Effector memory CD4-positive, alpha-beta T cell (primary cell): ENCODE results near the gene API5.

Source experiments
- DNase-seq, 3 donors: peaks; one replicate each; pipeline ENCODE4 v3.0.0-alpha.2; 2020
- H3K27ac ChIP-seq: 2 replicates; pipeline ENCODE4 v1.7.0; 2013; ENCODE audit warnings: mild to moderate bottlenecking, low read length, moderate library complexity; ENCODE audit not compliant: insufficient read depth, poor library complexity, severe bottlenecking
- H3K27me3 ChIP-seq: replicated peaks from 2 replicates; pipeline ENCODE4 v1.7.0; 2013; ENCODE audit warnings: mild to moderate bottlenecking, low read length; ENCODE audit not compliant: insufficient read depth, control insufficient read depth, poor library complexity, severe bottlenecking
- H3K36me3 ChIP-seq: 2 replicates; pipeline ENCODE4 v1.7.0; 2013; ENCODE audit warnings: mild to moderate bottlenecking, low read length, moderate library complexity; ENCODE audit not compliant: control insufficient read depth, insufficient read depth
- H3K4me1 ChIP-seq: 2 replicates; pipeline ENCODE4 v1.7.0; 2013; ENCODE audit warnings: low read length, mild to moderate bottlenecking; ENCODE audit not compliant: control insufficient read depth, insufficient read depth, poor library complexity, severe bottlenecking
- H3K4me3 ChIP-seq: 2 replicates; pipeline ENCODE4 v1.7.0; 2013; ENCODE audit warnings: low read length, low read depth, mild to moderate bottlenecking; ENCODE audit not compliant: insufficient read depth, poor library complexity, severe bottlenecking
- H3K9me3 ChIP-seq: 2 replicates; pipeline ENCODE4 v1.7.0; 2013; ENCODE audit warnings: mild to moderate bottlenecking, low read length, moderate library complexity; ENCODE audit not compliant: control insufficient read depth

API5 gene

DNA sequence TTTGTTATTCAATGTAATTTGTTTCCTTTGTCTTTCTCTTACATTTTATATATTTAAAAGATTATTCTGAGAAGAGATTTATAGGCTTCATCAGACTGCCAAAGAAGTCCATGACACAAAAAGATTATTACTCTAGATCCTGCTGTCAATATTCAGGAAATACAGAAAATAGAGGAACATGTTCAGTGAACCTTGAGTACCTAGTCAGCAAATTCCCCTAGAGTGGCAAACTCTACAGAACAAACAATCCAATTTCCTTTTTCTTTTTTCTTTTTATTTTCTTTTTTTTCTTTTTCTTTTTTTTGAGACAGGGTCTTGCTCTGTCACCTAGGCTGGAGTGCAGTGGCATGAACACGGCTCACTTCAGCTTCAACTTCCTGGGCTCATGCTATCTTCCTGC lies 70.8 kb downstream of the API5 start:
- Histone ChIP-seq H3K27me3 (no peaks in the 10 kb centered on the region), H3K4me3 (no peak overlapping the region), H3K36me3 (peaks cover 19% of the 10 kb centered on the region), H3K9me3 (no peaks in the 10 kb centered on the region), H3K27ac (no peak overlapping the region), H3K4me1 (no peaks in the 10 kb centered on the region)
- DNase-seq: no peak

DNA sequence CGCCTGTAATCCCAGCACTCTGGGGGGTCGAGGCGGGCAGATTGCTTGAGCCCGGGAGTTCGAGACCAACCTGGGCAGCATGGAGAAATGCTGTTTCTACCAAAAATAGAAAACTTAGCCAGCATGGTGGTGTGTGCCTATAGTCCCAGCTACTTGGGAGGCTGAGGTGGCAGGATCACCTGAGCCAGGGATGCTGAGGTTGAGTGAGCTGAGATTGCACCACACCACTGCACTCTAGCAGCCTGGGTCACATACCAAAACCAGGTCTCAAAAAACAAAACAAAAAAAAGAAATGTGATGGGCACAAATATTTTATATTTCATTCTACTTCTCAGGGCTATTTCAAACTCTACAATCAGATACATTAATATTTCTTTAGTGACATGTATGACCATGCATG lies 72.6 kb downstream of the API5 start:
- no peak for DNase-seq
- H3K9me3 ChIP-seq: no peaks in the 10 kb centered on the region
- no peaks in the 10 kb centered on the region for H3K27me3 ChIP-seq
- no peak overlapping the region for H3K27ac ChIP-seq
- no peaks in the 10 kb centered on the region for H3K4me1 ChIP-seq
- peaks cover 14% of the 10 kb centered on the region for H3K36me3 ChIP-seq
- no peak overlapping the region for H3K4me3 ChIP-seq

DNA sequence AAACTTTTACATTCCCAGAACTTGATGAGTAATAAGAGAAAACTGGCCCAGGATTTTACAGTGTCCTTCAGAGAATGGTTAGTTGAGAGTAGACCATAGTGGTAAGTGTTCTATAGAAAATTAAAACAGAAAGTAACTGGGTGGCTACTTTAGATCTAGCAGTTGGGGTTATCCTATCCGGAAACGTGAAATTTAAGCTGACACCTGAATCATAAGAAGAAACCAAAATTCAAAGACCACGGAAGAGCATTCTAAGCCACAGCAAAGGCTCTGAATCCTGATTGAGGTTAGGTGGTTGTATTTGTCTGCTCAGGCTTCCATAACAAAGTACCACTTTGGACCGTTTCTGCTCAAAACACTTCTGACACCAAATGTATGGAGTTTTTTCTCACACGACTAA lies 80.9 kb downstream of the API5 start:
- Histone ChIP-seq H3K4me1 (no peaks in the 10 kb centered on the region), H3K4me3 (no peak overlapping the region), H3K9me3 (no peaks in the 10 kb centered on the region), H3K27me3 (no peaks in the 10 kb centered on the region), H3K36me3 (peaks cover 29% of the 10 kb centered on the region), H3K27ac (no peak overlapping the region)
- DNase-seq: no peak

DNA sequence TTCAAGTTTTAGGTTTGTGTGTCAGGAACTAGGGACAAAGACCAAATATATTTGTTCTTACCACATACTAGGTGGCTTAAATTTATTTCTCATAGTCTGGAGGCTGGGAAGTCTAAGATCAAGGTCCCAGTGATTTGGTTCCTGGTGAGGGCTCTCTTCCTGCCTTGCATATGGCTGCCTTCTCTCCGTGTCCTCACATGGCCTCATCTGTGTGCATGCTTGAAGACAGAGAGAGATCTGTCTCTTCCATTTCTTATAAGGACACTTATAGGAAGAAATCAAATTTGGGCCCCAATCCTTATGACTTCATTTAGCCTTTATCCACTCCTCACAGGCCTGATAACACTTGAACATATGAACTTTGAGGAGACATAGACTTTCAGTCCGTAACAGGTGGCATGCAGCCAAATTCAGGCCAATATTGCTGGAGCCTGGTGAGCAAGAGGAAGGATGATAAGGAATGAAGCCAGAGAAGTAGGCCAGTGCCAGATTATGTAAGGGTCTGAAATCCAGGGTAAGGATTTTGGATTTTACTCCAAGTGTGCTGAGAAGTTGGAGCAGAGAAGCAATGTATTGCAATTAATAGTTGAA lies 82.1 kb downstream of the API5 start:
- Histone ChIP-seq H3K36me3 (peaks cover 40% of the 10 kb centered on the region), H3K27ac (no peak overlapping the region), H3K4me3 (no peak overlapping the region), H3K4me1 (no peaks in the 10 kb centered on the region), H3K9me3 (no peaks in the 10 kb centered on the region), H3K27me3 (no peaks in the 10 kb centered on the region)
- no peak for DNase-seq
